ENCODE measurements around the gene ARID3A.

The ARID3A gene

GRCh38 chr19:1000095-1000494, 74.3 kb downstream of the ARID3A start, which contains the start of gene GRIN3B:
GRIN3B (plus strand) TSS chr19:1000419; CDS start chr19:1000438, 19 bp downstream.
- H3K4me3 ChIP-seq (ENCODE audit: low read depth, low read length), result peak within 1 kb of the TSS; percentile 8

DNA sequence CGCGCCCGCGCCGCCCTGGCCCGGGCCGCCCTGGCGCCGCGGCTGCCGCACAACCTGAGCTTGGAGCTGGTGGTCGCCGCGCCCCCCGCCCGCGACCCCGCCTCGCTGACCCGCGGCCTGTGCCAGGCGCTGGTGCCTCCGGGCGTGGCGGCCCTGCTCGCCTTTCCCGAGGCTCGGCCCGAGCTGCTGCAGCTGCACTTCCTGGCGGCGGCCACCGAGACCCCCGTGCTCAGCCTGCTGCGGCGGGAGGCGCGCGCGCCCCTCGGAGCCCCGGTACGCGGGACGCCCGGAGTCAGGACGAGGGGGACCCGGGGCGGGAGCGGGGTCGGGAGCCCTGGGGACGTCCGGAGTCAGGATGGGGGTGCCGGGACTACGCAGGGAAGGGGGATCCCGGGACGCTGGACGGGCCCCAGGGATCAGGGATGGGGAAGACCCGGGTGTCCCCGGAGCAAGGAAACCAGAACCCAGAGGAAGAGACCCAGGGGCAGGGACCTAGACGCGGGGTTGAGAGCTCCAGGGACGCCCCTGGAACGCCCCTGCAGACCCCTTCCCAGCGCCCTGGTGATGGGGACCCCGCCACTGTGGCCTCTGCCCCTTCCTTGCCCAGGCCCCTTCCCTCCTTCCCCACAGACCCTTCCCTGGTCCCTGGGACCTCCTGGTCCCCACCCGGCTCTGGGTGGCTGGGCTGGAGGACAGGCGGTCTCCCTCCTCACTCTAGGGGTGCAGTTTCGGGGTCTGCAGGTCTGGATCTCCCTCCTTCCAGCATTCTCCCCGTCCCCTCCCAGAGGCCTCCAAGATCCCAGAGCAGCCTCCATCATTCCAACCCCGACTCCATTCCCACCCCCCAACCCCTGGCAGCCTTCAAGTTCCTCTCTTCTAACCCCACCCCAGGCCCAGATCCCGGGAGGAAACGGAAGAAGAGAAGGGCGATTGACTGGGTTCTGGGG, 75.0 kb downstream of the ARID3A start:
- no peak overlapping the region for H3K4me3 ChIP-seq (ENCODE audit: low read depth, low read length)

DNA sequence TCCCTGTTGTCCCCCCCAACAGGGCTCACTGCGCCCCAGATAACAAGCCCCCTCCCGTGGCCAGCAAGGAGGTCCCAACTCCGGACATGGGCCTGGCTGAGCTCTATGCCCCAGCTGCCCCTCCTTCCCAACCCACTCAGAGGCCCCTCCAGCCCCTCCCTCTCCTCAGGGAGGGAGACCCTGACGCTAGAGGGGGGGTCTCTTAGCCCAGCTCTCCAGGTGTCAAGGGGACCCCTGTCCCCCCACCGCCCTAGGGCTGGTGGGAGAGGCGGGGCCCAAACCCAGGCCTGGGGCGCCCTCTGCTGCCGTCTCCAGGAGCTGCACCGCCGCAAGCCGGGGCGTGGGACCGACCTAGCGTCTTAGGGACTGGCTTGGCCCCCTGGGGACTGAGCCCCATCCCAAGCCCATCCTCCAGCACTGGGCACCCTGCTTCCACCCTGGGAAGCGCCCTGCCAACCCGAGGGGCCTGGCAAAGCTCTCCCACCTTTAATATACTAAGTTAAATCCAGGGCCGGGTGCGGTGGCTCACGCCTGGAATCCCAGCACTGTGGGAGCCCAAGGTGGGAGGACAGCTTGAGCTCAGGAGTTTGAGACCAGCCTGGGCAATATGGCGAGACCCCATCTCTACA, 75.8 kb downstream of the ARID3A start:
- no peak overlapping the region for H3K4me3 ChIP-seq (ENCODE audit: low read depth, low read length)

DNA sequence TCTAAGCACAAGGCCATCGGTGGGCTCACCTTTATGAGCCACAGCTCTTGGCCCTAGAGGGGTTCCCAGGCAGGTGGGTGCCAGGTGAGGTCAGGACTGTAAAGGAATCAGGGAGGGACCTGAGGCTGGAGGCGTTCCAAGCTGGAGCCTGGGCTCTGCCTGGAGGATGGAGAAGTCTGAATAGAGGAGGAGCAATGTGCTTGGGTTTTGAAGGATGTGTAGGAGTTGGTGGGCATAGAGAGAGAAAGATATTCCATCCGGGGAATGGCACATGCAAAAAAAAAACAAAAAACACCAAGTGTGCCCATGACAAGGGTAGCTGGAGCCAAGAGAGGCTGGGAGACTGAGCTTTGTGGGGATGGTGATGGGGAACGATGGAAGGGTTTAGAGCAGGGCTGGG, 76.8 kb downstream of the ARID3A start:
- no peak overlapping the region for H3K4me3 ChIP-seq (ENCODE audit: low read depth, low read length)

GRCh38 chr19:1003283-1003682, 77.4 kb downstream of the ARID3A start:
- H3K4me3 ChIP-seq (ENCODE audit: low read depth, low read length), result no peak overlapping the region

DNA sequence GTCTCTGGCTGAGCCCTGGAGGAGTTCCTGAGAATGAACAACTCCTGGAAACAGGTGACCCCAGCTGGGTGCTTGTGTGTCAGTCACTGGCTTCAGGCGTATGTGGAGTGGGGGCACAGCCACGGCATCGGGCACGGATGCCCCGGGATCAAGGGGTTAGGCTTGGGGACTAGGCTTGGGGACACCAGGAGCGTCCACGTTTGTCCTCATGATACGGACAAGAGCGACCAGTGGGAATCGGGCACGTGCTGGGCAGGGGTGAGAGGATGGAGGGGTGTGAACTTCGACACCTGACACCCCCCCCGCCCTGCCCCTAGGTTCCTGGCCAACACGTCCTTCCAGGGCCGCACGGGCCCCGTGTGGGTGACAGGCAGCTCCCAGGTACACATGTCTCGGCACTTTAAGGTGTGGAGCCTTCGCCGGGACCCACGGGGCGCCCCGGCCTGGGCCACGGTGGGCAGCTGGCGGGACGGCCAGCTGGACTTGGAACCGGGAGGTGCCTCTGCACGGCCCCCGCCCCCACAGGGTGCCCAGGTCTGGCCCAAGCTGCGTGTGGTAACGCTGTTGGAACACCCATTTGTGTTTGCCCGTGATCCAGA, 78.5 kb downstream of the ARID3A start:
- no peak overlapping the region for H3K4me3 ChIP-seq (ENCODE audit: low read depth, low read length)

DNA sequence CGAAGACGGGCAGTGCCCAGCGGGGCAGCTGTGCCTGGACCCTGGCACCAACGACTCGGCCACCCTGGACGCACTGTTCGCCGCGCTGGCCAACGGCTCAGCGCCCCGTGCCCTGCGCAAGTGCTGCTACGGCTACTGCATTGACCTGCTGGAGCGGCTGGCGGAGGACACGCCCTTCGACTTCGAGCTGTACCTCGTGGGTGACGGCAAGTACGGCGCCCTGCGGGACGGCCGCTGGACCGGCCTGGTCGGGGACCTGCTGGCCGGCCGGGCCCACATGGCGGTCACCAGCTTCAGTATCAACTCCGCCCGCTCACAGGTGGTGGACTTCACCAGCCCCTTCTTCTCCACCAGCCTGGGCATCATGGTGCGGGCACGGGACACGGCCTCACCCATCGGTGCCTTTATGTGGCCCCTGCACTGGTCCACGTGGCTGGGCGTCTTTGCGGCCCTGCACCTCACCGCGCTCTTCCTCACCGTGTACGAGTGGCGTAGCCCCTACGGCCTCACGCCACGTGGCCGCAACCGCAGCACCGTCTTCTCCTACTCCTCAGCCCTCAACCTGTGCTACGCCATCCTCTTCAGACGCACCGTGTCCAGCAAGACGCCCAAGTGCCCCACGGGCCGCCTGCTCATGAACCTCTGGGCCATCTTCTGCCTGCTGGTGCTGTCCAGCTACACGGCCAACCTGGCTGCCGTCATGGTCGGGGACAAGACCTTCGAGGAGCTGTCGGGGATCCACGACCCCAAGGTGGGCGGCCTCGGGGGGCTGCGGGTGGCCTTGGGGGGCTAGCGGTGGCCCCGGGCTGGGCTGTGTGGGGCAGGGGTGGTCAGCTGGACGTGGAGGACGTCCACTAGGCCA, 79.2 kb downstream of the ARID3A start:
- no peak overlapping the region for H3K4me3 ChIP-seq (ENCODE audit: low read depth, low read length)

- H3K4me3 ChIP-seq (ENCODE audit: low read depth, low read length), result no peak overlapping the region
Observed at GRCh38 chr19:1006711-1007398, 81.0 kb downstream of the ARID3A start.

GRCh38 chr19:1007399-1008251, 81.8 kb downstream of the ARID3A start:
- H3K4me3 ChIP-seq (ENCODE audit: low read depth, low read length), result no peak overlapping the region

- no peak overlapping the region for H3K4me3 ChIP-seq (ENCODE audit: low read depth, low read length)
Observed at GRCh38 chr19:1008268-1009040, 82.6 kb downstream of the ARID3A start.

DNA sequence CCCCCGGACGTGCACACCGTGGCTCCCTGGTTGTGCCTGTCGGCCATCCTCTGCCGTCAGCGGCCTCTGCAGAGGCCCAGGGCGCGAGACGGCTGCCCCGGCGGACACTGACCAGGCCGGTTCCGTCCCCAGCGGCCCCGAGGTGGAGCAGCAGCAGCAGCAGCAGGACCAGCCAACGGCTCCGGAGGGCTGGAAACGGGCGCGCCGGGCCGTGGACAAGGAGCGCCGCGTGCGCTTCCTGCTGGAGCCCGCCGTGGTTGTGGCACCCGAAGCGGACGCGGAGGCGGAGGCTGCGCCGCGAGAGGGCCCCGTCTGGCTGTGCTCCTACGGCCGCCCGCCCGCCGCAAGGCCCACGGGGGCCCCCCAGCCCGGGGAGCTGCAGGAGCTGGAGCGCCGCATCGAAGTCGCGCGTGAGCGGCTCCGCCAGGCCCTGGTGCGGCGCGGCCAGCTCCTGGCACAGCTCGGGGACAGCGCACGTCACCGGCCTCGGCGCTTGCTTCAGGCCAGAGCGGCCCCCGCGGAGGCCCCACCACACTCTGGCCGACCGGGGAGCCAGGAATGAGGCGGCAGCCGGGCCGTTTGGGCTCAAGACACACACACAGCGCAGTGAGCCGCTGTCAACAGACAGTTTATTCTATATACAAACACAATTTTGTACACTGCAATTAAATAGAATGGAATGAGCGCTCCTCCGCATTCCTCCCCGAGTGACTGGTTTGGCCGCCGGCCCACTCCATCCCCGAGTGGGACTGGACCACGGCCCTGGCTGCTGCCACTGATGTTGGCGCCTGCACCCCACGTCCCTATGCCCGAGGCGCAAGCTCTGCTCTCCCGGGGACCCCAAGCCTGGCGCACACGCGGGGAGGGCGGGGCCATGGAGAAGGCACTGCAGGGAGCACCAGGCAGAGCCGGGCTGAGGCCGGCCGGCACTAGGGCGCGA, 83.5 kb downstream of the ARID3A start:
- no peak overlapping the region for H3K4me3 ChIP-seq (ENCODE audit: low read depth, low read length)

- no peak overlapping the region for H3K4me3 ChIP-seq (ENCODE audit: low read depth, low read length)
Observed at GRCh38 chr19:1009981-1010538, 84.2 kb downstream of the ARID3A start.

GRCh38 chr19:1010586-1011510, 85.0 kb downstream of the ARID3A start:
- no peak overlapping the region for H3K4me3 ChIP-seq (ENCODE audit: low read depth, low read length)

- no peak overlapping the region for H3K4me3 ChIP-seq (ENCODE audit: low read depth, low read length)
Observed at GRCh38 chr19:1011831-1012333, 86.0 kb downstream of the ARID3A start.

DNA sequence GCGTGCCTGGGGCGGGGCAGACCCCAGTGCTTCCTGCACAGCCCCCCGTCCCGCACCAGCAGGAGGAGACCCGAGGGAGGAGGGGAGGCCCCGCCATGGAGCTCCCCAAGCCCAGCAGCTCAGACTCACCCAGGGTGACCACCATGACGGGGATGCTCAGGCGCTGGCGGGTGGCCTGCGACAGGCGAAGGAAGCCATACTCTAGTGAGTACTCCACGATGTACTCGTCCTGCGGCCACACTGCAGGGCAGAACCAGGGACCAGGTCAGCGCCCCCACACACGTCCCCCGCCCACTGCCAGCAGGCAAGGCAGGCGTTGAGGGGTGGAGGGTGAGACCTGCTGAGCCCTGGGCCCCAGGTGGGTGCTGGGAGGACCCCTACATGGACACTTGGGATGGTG, 86.5 kb downstream of the ARID3A start:
- H3K4me3 ChIP-seq (ENCODE audit: low read depth, low read length), result no peak overlapping the region

DNA sequence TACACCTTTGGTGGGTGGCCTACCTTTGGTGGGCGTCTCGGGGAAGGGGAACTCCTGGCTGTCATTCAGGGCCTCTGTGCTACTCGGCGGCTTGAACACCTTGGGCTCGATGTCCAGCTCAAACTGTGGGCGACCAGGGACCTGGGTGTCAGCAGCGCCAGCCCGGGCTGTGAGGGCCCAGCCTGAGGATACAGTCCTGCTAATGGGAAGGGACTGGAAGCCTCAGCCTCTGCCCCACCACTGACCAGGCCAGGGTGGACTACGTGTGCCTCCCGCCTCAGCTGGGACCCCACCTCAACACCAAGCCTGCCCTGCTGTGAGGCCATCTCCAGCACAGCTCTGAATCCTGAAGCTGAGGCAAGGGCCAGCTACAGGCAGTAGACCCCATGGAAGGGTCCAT, 87.4 kb downstream of the ARID3A start:
- H3K4me3 ChIP-seq (ENCODE audit: low read depth, low read length), result no peak overlapping the region

All from iPS-11a (cell line).